Activated T-cell treated with anti-CD3 and anti-CD28 coated beads, Interleukin-2, amount 50 U/mL, for 24 hours (primary cell): ENCODE measurements around the gene CARD19.

ENCODE experiments used
- DNase-seq: peaks from one replicate; pipeline ENCODE4 v3.0.0-alpha.2; 2020
- H3K27ac Mint-ChIP-seq: 2 replicates; pipeline ENCODE4 v1.8.0; 2020; ENCODE audit warnings: mild to moderate bottlenecking, mixed read lengths
- H3K27me3 Mint-ChIP-seq: 2 replicates; pipeline ENCODE4 v1.8.0; 2020; ENCODE audit warnings: mixed read lengths
- H3K36me3 Mint-ChIP-seq: 2 replicates; pipeline ENCODE4 v1.8.0; 2020; ENCODE audit warnings: low read depth, mixed read lengths
- H3K4me1 Mint-ChIP-seq: 2 replicates; pipeline ENCODE4 v1.8.0; 2020; ENCODE audit warnings: low read depth, mixed read lengths
- H3K4me3 Mint-ChIP-seq: 2 replicates; pipeline ENCODE4 v1.8.0; 2020; ENCODE audit warnings: mild to moderate bottlenecking, moderate library complexity, mixed read lengths
- H3K9me3 Mint-ChIP-seq: 2 replicates; pipeline ENCODE4 v1.8.0; 2020; ENCODE audit warnings: mixed read lengths

Gene CARD19

GRCh38 chr9:93090091-93090655 lies 5.8 kb upstream of the CARD19 start:
- Mint-ChIP-seq H3K27me3 (no peaks in the 10 kb centered on the region), H3K9me3 (peaks cover 20% of the 10 kb centered on the region), H3K27ac (peak overlapping the region; percentile 97), H3K36me3 (peaks cover 50% of the 10 kb centered on the region), H3K4me3 (peak overlapping the region; percentile 8), H3K4me1 (peaks cover 79% of the 10 kb centered on the region)
- peak; percentile 26 for DNase-seq

GRCh38 chr9:93091056-93091452 lies 5.0 kb upstream of the CARD19 start:
- Mint-ChIP-seq H3K36me3 (peaks cover 41% of the 10 kb centered on the region), H3K27me3 (no peaks in the 10 kb centered on the region), H3K27ac (peak overlapping the region; percentile 97), H3K9me3 (peaks cover 15% of the 10 kb centered on the region), H3K4me3 (peak overlapping the region; percentile 46), H3K4me1 (peaks cover 75% of the 10 kb centered on the region)
- DNase-seq: peak; percentile 31

GRCh38 chr9:93091453-93092081 lies 4.5 kb upstream of the CARD19 start:
- H3K4me3 Mint-ChIP-seq: peak overlapping the region; percentile 46

DNA sequence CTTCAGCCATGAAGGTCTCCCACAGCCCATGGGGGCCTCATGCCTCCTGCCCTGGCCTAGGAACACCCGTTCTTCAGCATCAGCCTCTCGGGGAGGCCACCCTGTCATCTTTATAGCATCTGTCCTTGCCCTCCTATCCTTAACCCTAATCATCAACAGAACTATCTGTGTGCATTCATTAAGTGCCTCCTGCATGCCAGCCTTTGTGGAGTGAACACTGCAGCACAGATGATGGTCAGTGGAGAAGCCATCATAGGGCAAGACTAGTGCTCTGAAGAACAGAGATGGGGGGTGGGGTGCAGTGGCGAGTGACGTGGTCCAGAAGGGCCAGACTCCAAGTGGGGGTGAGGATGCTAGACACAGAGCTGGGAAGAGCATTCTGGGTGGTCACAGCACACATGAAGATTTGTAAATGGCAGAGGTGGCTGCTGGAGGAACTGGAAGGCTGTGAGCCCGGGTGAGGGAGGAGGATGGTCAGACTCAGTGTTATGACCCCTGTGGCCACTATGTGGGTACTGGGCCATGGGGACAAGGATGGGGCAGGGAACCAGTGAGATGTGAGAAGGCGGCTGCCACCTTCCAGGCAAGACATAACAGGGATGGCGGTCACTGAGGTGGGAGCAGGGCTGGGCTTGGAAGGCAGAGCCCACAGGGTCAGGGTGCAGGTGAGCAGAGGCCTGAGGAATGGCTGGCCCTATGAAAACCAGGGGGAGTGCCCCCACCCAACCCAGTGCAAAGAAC lies 3.6 kb upstream of the CARD19 start:
- H3K4me3 Mint-ChIP-seq: peak overlapping the region; percentile 20
- peak overlapping the region; percentile 97 for H3K27ac Mint-ChIP-seq
- DNase-seq: peak; percentile 22
- H3K4me1 Mint-ChIP-seq: peaks cover 74% of the 10 kb centered on the region
- H3K36me3 Mint-ChIP-seq: peaks cover 42% of the 10 kb centered on the region
- no peaks in the 10 kb centered on the region for H3K27me3 Mint-ChIP-seq
- H3K9me3 Mint-ChIP-seq: peaks cover 15% of the 10 kb centered on the region

More at GRCh38 chr9:93091453-93092081, 4.5 kb upstream of the CARD19 start:
- DNase-seq: peak; percentile 72
- Mint-ChIP-seq H3K9me3 (peaks cover 15% of the 10 kb centered on the region), H3K4me1 (peaks cover 73% of the 10 kb centered on the region), H3K27me3 (no peaks in the 10 kb centered on the region), H3K27ac (peak overlapping the region; percentile 97), H3K36me3 (peaks cover 40% of the 10 kb centered on the region)

- H3K9me3 Mint-ChIP-seq: peaks cover 15% of the 10 kb centered on the region
- peak overlapping the region; percentile 97 for H3K27ac Mint-ChIP-seq
- H3K4me1 Mint-ChIP-seq: peaks cover 82% of the 10 kb centered on the region
- peaks cover 36% of the 10 kb centered on the region for H3K36me3 Mint-ChIP-seq
- H3K4me3 Mint-ChIP-seq: peak overlapping the region; percentile 47
- DNase-seq: peak; percentile 40
- H3K27me3 Mint-ChIP-seq: no peaks in the 10 kb centered on the region
Measured at GRCh38 chr9:93093127-93093876, 2.7 kb upstream of the CARD19 start.

GRCh38 chr9:93093877-93094657 lies 1.9 kb upstream of the CARD19 start:
- Mint-ChIP-seq H3K27me3 (no peaks in the 10 kb centered on the region), H3K36me3 (peaks cover 30% of the 10 kb centered on the region), H3K27ac (peak overlapping the region; percentile 97), H3K9me3 (peaks cover 15% of the 10 kb centered on the region), H3K4me3 (peak overlapping the region; percentile 76), H3K4me1 (peaks cover 81% of the 10 kb centered on the region)
- DNase-seq: no peak

DNA sequence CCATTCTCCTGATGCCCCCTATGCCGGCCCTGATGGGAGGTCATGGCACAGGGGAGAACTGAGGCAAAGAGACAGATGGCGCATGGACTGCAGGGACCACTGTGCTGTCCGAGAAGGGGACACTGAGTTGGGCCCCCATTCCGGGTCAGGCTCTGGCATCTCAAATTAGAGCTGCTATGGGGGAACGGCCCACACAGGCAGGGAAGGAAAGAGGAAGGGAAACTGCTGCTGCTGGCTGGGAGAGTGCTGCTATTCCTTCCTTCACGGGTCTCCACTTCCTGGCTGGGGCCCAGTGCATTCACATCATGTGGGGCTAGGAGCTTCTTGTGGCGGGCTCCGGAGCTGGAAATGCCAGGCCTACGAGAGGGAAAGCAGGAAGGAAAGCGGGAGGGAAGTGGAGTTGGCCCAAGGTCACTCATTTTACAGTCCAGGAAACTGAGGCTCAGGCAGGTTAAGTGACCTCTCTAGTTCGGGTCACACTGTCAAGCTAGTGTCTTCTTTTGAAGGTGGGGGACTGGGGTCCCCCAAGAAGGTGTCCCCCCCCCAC lies 1.3 kb upstream of the CARD19 start:
- Mint-ChIP-seq H3K4me1 (peaks cover 80% of the 10 kb centered on the region), H3K4me3 (peak overlapping the region; percentile 76)
- DNase-seq: no peak

GRCh38 chr9:93095205-93096130 lies 549 bp upstream of the CARD19 start:
- Mint-ChIP-seq H3K27ac (peak overlapping the region; percentile 97), H3K27me3 (no peaks in the 10 kb centered on the region), H3K4me1 (peaks cover 80% of the 10 kb centered on the region), H3K9me3 (peaks cover 6% of the 10 kb centered on the region), H3K4me3 (peak overlapping the region; percentile 84), H3K36me3 (peaks cover 22% of the 10 kb centered on the region)
- DNase-seq: peak; percentile 100

More for the DNA sequence above, 1.3 kb upstream of the CARD19 start:
- Mint-ChIP-seq H3K27ac (peak overlapping the region; percentile 97), H3K9me3 (peaks cover 13% of the 10 kb centered on the region), H3K27me3 (no peaks in the 10 kb centered on the region), H3K36me3 (peaks cover 26% of the 10 kb centered on the region)

DNA sequence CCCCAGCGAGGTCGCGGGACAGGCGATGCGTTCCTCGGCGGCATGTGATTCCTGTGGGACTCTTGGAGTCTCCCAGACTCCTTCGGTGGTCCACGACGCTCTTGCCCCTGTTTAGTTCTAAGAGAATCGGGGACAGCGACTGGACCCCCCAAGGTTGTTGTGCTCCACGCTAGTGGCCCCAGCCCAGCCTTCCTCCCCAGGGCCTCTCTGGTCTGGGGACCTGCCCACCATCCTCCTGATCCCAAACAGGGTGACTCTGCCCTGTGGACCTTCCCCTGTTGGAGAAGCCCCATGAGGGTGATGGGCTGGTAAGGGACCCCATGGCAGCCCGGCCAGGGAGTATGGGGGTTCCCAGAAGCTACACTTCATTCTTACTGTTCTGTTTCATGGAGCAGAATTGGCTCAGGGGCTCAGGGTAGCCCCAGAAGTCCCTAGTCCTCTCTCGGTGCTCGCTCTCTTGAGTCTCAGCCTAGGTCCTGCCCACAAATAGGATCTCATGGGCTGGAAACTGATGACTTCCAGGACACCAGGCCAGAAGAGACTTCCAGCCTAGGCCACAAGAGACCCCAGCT lies 880 bp downstream of the CARD19 start:
- Mint-ChIP-seq H3K36me3 (peaks cover 23% of the 10 kb centered on the region), H3K4me3 (peak overlapping the region; percentile 84), H3K4me1 (peaks cover 75% of the 10 kb centered on the region), H3K27ac (peak overlapping the region; percentile 83), H3K9me3 (no peaks in the 10 kb centered on the region), H3K27me3 (no peaks in the 10 kb centered on the region)
- DNase-seq: no peak

GRCh38 chr9:93097511-93098201 lies 1.6 kb downstream of the CARD19 start:
- no peaks in the 10 kb centered on the region for H3K27me3 Mint-ChIP-seq
- H3K4me3 Mint-ChIP-seq: peak overlapping the region; percentile 84
- H3K4me1 Mint-ChIP-seq: peaks cover 75% of the 10 kb centered on the region
- peak overlapping the region; percentile 94 for H3K27ac Mint-ChIP-seq
- DNase-seq: no peak
- H3K9me3 Mint-ChIP-seq: peaks cover 3% of the 10 kb centered on the region
- H3K36me3 Mint-ChIP-seq: peaks cover 28% of the 10 kb centered on the region

GRCh38 chr9:93098236-93098946 lies 2.4 kb downstream of the CARD19 start:
- Mint-ChIP-seq H3K27me3 (no peaks in the 10 kb centered on the region), H3K4me1 (peaks cover 73% of the 10 kb centered on the region), H3K27ac (peak overlapping the region; percentile 94), H3K4me3 (peak overlapping the region; percentile 84), H3K36me3 (peaks cover 31% of the 10 kb centered on the region), H3K9me3 (peaks cover 3% of the 10 kb centered on the region)
- DNase-seq: peak; percentile 75
